Activated CD4-positive, alpha-beta T cell treated with anti-CD3 and anti-CD28 coated beads for 4 hours (primary cell): ENCODE measurements around the gene PAAF1.
"Not testable (repeated sequence)": the region's sequence is repeated elsewhere in the genome, so short reads cannot be mapped to it uniquely, and the experiment has no call there.

ENCODE experiments used
- DNase-seq, 2 donors: peaks; one replicate each; pipeline ENCODE4 v3.0.0-alpha.2; 2020

The PAAF1 gene, protein sequence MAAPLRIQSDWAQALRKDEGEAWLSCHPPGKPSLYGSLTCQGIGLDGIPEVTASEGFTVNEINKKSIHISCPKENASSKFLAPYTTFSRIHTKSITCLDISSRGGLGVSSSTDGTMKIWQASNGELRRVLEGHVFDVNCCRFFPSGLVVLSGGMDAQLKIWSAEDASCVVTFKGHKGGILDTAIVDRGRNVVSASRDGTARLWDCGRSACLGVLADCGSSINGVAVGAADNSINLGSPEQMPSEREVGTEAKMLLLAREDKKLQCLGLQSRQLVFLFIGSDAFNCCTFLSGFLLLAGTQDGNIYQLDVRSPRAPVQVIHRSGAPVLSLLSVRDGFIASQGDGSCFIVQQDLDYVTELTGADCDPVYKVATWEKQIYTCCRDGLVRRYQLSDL

DNA sequence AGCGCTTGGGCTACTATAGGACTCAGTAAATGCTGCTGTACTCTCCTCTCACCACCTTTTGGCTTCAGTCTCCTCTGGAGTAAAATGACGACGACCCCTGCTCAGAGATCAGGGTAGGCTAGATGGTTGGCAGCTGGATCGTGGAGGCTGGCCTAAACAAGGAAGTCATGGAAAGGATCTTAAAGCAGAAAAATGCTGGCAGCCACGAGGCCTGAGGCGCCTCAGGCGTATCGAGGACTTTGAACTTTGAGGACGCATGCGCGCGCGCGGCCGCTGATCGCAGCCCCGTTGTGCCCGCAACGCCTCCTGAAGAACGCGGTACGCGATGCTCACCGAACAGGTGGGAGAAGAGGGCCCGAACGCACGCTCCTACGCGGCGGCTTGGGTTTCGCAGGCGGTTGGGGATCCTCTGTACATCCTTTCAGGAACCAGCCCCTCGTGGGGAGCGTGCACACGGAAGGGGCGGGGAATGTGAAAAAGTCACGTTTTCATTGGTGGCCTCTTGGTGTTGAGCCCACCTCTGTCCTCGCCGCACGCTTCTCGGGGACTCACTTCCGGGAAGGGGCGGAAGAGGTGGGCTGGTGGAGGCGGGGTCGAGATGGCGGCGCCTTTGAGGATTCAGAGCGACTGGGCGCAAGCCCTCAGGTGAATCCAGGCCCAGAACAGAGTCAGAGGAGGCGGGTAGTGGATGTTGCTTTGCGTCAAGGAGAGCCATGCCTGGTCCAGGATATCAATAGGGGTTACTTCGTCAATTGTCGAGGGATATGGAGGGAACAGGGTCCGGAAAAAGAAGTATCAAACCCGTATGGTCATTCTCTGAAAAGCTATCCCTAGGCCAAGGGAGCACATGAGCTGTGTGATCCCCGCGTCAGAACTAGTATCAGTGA is at the start of gene PAAF1, which contains the start of gene COA4:
TSS of gene PAAF1 (plus strand) at position 576 of the 887 bp plus-strand sequence. CDS start at position 599, 23 bp downstream.
TSS of gene COA4 (minus strand) at position 423 of the 887 bp plus-strand sequence. CDS start 3,468 bp downstream, outside the sequence.
- DNase-seq: peak; percentile 92 to 94

DNA sequence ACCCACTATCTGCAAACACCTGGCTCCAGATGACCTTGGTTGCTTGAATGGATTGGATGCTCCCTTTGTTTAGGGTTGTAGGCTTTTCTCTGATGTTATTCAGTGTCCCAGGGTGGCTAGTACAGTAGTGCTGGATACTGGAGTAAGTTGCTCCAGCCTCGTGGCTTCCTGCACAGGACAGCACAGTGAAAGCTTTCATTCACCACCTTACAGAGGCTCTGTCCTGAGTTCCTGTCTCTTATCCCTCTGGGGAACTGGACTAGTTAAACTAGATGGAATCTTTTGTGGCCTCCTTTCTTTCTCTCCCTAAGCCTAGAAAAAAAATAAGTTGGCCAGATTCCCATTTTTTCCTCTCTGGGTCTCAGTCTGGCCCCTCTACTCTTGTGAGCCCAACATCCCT is 46.5 kb upstream of the PAAF1 start:
- no peak for DNase-seq

- DNase-seq: no peak
Measured at GRCh38 chr11:73833067-73833466, 43.7 kb upstream of the PAAF1 start.

GRCh38 chr11:73838443-73839122 is 38.2 kb upstream of the PAAF1 start:
- DNase-seq: no peak

DNA sequence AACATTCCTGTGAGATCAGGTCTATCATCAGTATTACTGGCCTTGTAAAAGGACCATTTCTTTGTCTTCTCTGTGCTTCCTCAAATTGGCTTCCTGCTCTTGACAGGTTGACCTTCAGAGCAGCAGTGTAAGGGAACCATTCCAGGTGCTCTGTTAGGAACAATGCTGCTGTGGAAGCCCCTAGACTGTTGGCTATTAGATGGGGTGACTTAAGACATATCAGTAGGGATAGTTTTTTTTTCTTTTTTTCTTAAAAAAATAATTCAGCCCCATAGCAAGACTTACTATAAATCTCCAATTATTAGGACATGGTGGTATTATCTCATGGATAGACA is 37.7 kb upstream of the PAAF1 start:
- DNase-seq: no peak

GRCh38 chr11:73851046-73851764 is 25.6 kb upstream of the PAAF1 start:
- DNase-seq: no peak

DNA sequence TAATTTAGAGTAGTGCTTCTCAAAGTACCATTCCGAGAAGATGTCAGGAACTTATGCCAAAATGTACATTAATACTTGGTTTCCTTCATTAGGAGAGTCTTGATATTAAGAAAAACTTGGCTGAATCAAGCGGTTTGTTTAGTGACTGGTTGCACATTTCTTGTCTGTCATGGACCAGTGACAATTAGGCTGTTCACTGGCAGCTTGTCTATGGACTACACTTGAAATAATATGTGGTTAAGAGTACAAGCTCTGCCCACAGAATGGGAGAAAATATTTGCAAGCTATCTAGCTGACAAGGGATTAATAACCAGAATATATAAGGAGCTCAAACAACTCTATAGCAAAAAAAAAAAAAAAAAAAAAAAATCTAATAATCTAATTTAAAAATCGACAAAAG is 24.8 kb upstream of the PAAF1 start:
- no peak for DNase-seq

GRCh38 chr11:73854680-73855079 is 22.1 kb upstream of the PAAF1 start:
- no peak for DNase-seq

GRCh38 chr11:73856031-73856567 is 20.7 kb upstream of the PAAF1 start:
- no peak for DNase-seq

- DNase-seq: no peak
Measured at GRCh38 chr11:73859671-73860070, 17.1 kb upstream of the PAAF1 start.

DNA sequence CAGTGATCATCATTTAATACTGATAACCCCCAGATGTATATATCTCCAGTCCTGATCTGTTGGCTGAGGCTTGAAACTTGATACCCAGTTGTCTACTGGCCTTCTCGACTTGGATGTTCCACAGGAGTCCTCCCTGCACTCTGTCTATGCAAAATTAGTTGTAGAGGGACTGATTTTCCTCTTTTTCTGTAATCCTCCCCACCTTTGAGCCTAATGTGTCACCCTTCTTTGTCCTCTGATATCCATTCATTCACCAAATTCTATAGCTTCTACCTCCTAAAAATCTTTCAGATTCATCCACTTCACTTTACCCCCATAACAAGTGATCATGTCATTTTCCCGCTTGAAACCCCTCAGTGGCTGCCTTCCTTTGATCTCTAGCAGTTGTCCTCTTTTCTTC is 16.6 kb upstream of the PAAF1 start:
- no peak for DNase-seq

DNA sequence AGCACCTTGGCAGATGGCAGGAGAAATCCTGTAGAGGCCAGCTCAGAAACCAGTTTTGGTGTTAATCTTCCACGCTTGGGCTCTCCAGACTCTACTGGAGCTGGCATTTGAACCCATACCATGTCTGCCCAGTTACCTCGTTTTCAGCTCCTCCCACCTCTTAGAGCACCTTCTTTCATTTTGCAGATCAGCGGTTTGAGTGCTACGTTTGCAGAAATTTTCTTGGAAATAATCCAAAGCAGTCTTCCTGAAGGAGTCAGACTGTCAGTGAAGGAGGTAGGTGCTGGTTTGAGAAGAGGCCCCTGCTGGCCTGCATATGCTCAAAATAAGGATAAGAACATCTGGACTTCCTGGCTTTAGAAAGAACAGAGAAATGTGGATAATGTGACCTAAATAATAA is 13.8 kb upstream of the PAAF1 start:
- no peak for DNase-seq

GRCh38 chr11:73866095-73866579 is 10.7 kb upstream of the PAAF1 start:
- DNase-seq: no peak

DNA sequence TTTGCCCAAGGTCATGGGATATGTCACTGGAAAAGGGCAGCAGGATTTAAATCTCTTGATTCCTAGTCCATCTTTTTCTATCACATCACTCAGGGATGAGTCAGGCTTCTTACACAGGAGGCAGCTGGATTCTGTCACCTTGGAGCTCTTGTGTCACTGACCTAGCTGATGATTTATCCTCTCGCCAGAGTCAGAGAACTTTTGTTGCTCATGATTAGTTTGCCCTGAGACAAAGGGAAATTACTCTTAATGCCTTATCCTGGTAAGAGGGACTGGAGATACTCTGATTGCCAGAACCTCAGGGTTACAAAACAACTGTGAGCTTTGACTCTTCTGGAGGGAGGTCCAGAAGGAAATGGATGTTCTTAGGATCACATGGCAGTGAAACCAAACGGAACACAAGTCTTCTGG is 10.2 kb upstream of the PAAF1 start:
- no peak for DNase-seq

DNA sequence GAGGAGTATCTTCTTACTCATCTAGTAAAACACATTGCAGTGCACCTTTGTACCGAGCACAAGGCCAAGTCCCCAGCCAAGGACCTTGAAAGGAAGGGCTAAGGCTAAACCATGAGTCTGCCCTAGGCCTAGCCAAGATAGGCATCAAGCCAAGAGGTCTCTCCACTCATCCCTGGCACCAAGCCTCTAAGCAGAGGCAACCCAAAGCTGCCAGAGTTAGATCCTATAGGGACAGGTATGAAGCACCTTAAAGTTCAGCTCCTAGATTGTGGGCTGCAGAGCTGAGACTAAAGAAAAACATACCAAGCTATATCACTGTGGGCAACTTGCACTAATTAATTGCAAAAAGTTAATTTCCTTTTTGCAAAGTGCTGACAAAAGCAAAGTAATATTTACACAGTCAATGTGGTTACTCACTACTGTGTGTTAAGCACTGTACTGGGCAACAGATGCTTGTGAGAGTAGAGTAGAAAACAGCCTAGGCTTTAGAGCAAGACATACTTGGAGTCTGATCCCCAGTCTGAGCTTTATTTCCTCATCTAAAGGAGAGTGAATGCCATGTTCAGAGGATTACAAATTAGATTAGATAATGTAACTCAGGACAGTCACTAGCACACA is 7.4 kb upstream of the PAAF1 start:
- no peak for DNase-seq

DNA sequence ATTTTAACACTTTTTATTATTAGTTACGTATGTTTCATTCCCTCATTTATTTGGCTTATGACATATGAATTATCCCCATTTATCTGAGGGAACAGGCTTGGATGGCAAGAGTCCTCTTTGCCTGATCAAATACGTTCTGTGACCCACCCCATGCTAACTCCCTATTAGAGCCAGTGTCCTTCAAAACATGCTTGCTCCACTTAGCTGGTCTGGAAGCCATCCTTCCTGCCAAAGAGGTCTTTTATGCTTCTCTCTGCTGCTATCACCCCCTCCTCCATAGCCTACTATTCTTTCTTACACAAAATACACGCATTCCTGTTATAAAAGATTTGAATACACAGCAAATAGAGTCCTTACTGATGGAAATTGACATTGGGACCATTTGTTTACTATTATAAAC is 6.5 kb upstream of the PAAF1 start:
- DNase-seq: no peak

- DNase-seq: no peak
Measured at GRCh38 chr11:73872749-73873357, 3.9 kb upstream of the PAAF1 start.

- no peak for DNase-seq
Measured at GRCh38 chr11:73875380-73875779, 1.4 kb upstream of the PAAF1 start.

DNA sequence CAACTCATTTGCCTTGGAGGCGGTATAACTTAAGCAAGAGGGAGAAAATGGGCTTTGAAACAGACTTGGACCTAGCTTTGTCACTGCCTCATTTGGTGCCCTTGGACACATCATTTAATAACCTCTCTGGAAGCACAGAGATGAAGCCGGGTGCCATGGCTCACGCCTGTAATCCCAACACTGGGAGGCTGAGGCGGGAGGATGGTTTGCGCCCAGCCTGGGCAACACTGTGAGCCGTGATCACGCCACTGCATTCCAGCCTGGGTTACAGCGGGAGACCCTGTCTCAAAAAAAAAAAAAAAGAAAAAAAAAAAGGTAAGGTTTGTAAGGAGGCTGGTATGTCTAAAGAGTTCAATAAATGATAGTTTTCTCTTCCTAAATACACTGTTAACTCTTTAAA is 959 bp upstream of the PAAF1 start:
- DNase-seq: no peak

DNA sequence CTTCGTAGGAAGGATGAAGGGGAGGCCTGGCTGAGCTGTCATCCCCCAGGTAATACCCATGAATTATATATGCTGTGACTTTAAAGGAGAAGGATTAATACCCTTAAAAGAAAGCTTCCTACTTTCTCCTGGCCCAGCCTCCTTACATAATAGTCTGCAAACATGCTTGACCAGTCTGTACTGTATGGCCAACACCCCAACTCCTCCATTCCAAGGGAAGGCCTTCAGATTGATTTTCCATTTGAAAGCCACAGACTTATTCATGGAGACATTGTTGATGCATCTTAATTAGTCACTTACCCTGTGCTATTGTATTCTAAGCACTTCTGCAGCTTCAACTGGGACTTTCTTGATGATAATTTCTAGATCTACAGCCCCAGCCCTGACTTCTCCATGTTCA is 2.0 kb downstream of the PAAF1 start:
- no peak for DNase-seq

- not testable (repeated sequence) for DNase-seq
Measured at GRCh38 chr11:73880449-73880848, 3.6 kb downstream of the PAAF1 start.
